PC-9 (cell line): ENCODE measurements around the gene SCRN2.

Source experiments
- EZH2 ChIP-seq: fragments of 200-600 bp; sonication (generic); IDR thresholded peaks from 2 replicates; pipeline ENCODE4 v1.8.0; 2017; ENCODE audit warnings: antibody characterized with exemption, low read depth
- TF ChIP-seq, protein P1 (sequence below): fragments of 200-600 bp; sonication (generic); conservative IDR thresholded peaks from 2 replicates; pipeline ENCODE4 v1.6.1; 2017; ENCODE audit warnings: mixed run types, antibody characterized with exemption, mild to moderate bottlenecking, moderate library complexity

- TF ChIP-seq, protein P1, sequence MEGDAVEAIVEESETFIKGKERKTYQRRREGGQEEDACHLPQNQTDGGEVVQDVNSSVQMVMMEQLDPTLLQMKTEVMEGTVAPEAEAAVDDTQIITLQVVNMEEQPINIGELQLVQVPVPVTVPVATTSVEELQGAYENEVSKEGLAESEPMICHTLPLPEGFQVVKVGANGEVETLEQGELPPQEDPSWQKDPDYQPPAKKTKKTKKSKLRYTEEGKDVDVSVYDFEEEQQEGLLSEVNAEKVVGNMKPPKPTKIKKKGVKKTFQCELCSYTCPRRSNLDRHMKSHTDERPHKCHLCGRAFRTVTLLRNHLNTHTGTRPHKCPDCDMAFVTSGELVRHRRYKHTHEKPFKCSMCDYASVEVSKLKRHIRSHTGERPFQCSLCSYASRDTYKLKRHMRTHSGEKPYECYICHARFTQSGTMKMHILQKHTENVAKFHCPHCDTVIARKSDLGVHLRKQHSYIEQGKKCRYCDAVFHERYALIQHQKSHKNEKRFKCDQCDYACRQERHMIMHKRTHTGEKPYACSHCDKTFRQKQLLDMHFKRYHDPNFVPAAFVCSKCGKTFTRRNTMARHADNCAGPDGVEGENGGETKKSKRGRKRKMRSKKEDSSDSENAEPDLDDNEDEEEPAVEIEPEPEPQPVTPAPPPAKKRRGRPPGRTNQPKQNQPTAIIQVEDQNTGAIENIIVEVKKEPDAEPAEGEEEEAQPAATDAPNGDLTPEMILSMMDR = no peak
- no peak for TF ChIP-seq EZH2
These were observed 902 bp downstream of the SCRN2 start for GRCh38 chr17:47840001-47840741.
